Measurements from ENCODE around the gene DENND1A. TPM values are rescaled to one million over a fixed set of nuclear protein-coding genes. Genes with fewer than 3 reads are reported as not detected.

Gene DENND1A
- total RNA-seq, 1 donor from 2014 or later = 48.1 TPM

DNA sequence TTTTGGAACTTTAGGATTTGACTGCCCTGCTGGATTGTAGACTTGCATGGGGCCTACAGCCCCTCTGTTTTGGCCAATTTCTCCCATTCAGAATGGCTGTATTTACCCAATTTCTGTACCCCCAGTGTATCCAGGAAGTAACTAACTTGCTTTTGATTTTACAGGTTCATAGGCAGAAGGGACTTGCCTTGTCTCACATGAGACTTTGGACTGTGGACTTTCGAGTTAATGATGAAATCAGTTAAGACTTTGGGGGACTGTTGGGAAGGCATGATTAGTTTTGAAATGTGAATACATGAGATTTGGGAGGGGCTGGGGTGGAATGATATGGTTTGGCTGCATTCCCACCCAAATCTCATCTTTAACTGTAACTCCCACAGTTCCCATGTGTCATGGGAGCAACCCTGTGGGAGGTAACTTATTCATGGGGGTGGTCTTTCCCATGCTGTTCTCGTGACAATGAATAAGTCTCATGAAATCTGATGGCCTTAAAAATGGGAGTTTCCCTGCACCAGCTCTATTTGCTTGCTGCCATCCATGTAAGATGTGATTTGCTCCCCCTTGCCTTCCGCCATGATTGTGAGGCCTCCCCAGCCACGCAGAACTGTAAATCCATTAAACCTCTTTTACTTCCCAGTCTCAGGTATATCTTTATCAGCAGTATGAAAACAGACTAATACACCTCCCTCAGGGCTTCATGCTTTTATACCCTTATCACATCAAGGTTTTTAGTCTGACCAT, 206.6 kb downstream of the DENND1A start:
- Histone ChIP-seq H3K9me3 (ENCODE audit: low read depth) (peaks cover 24% of the 10 kb centered on the region), H3K4me1 (peaks cover 18% of the 10 kb centered on the region), H3K9ac (no peak overlapping the region), H3K4me2 (no peak overlapping the region), H3K27me3 (no peaks in the 10 kb centered on the region), H4K20me1 (ENCODE audit: low read depth) (peaks cover 3% of the 10 kb centered on the region), H3K27ac (no peak overlapping the region), H3F3A (ENCODE audit: low read depth) (peaks cover 11% of the 10 kb centered on the region), H3K36me3 (peaks cover 4% of the 10 kb centered on the region), H3K4me3 (no peak overlapping the region), H3K79me2 (ENCODE audit: low read depth) (peaks cover 22% of the 10 kb centered on the region), H2AFZ (replicated peaks) (no peak overlapping the region)
- peaks cover 22% of the 10 kb centered on the region for H3K4me1 Mint-ChIP-seq
- no peak overlapping the region for H3K4me3 Mint-ChIP-seq
- H3K27me3 Mint-ChIP-seq (ENCODE audit: insufficient read depth, low read depth) = peaks cover 5% of the 10 kb centered on the region
- peaks cover 40% of the 10 kb centered on the region for H3K9me3 Mint-ChIP-seq
- no peak overlapping the region for H3K27ac Mint-ChIP-seq
- TF ChIP-seq EZH2phosphoT487 (IDR thresholded peaks at IDR 0.05) = no peak
- peaks cover 29% of the 10 kb centered on the region for H3K36me3 Mint-ChIP-seq
- DNase-seq (ENCODE audit: low spot score) = no peak

DNA sequence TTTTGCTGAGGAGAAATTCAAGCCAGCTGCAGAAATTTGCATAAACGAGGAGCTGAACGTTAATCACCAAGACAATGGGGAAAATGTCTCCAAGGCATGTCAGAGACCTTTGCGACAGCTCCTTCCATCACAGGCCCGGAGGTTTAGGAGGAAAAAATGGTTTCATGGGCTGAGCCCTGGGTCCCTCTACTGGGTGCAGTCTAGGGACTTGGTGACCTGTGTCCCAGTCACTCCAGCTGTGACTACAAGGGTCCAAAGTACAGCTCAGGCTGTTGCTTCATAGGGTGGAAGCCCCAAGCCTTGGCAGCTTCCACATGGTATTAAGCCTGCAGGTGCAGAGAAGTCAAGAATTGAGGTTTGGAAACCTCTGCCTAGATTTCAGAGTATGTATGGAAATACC, 207.5 kb downstream of the DENND1A start:
- Mint-ChIP-seq H3K4me3 (no peak overlapping the region), H3K9me3 (peaks cover 40% of the 10 kb centered on the region), H3K4me1 (peaks cover 30% of the 10 kb centered on the region), H3K27ac (no peak overlapping the region), H3K27me3 (ENCODE audit: insufficient read depth, low read depth) (peaks cover 4% of the 10 kb centered on the region), H3K36me3 (peaks cover 29% of the 10 kb centered on the region)
- TF ChIP-seq, protein P1, sequence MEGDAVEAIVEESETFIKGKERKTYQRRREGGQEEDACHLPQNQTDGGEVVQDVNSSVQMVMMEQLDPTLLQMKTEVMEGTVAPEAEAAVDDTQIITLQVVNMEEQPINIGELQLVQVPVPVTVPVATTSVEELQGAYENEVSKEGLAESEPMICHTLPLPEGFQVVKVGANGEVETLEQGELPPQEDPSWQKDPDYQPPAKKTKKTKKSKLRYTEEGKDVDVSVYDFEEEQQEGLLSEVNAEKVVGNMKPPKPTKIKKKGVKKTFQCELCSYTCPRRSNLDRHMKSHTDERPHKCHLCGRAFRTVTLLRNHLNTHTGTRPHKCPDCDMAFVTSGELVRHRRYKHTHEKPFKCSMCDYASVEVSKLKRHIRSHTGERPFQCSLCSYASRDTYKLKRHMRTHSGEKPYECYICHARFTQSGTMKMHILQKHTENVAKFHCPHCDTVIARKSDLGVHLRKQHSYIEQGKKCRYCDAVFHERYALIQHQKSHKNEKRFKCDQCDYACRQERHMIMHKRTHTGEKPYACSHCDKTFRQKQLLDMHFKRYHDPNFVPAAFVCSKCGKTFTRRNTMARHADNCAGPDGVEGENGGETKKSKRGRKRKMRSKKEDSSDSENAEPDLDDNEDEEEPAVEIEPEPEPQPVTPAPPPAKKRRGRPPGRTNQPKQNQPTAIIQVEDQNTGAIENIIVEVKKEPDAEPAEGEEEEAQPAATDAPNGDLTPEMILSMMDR (IDR thresholded peaks at IDR 0.05) = no peak
- TF ChIP-seq EZH2 (IDR thresholded peaks at IDR 0.05) = no peak
- no peak for TF ChIP-seq EZH2phosphoT487 (IDR thresholded peaks at IDR 0.05)
- H3K9ac ChIP-seq = no peak overlapping the region
- peaks cover 4% of the 10 kb centered on the region for H3K36me3 ChIP-seq
- peaks cover 11% of the 10 kb centered on the region for H3F3A ChIP-seq (ENCODE audit: low read depth)
- H3K9me3 ChIP-seq (ENCODE audit: low read depth) = peaks cover 24% of the 10 kb centered on the region
- H3K4me2 ChIP-seq = no peak overlapping the region
- H3K79me2 ChIP-seq (ENCODE audit: low read depth) = peaks cover 30% of the 10 kb centered on the region
- no peak overlapping the region for H3K4me3 ChIP-seq
- no peak overlapping the region for H3K27ac ChIP-seq
- no peak for DNase-seq (ENCODE audit: low spot score)
- peaks cover 18% of the 10 kb centered on the region for H3K4me1 ChIP-seq
- no peak overlapping the region for H2AFZ ChIP-seq (replicated peaks)
- H4K20me1 ChIP-seq (ENCODE audit: low read depth) = peaks cover 3% of the 10 kb centered on the region
- H3K27me3 ChIP-seq = no peaks in the 10 kb centered on the region

DNA sequence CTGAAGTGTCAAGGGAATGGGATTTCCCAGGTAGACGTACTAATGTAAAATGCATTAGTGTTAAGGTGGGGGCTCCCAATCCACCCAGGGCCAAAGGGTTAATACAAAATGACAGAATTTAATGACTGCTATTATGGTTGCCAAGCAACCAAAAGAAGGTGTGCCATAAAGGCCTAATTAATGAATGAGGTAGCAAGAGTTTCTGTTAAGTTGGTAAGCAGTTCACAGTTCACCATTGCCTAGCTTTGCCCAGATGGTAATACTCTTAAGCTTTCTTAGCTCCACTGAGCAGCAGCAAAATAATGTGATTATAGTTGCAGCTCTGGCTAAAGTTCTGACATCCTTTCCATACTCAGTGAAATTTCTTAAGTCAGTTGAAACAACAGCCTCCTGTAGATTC, 211.7 kb downstream of the DENND1A start:
- peaks cover 27% of the 10 kb centered on the region for H3K4me1 Mint-ChIP-seq
- no peak for DNase-seq (ENCODE audit: low spot score)
- H3K4me3 ChIP-seq = no peak overlapping the region
- TF ChIP-seq EZH2phosphoT487 (IDR thresholded peaks at IDR 0.05) (no peak), EZH2 (IDR thresholded peaks at IDR 0.05) (no peak)
- TF ChIP-seq, protein P1 (IDR thresholded peaks at IDR 0.05) = no peak
- H3K4me2 ChIP-seq = no peak overlapping the region
- peaks cover 4% of the 10 kb centered on the region for H3K27me3 Mint-ChIP-seq (ENCODE audit: insufficient read depth, low read depth)
- H3K36me3 Mint-ChIP-seq = peaks cover 22% of the 10 kb centered on the region
- H3F3A ChIP-seq (ENCODE audit: low read depth) = peaks cover 4% of the 10 kb centered on the region
- H3K9ac ChIP-seq = no peak overlapping the region
- peaks cover 29% of the 10 kb centered on the region for H3K9me3 Mint-ChIP-seq
- peaks cover 17% of the 10 kb centered on the region for H3K9me3 ChIP-seq (ENCODE audit: low read depth)
- H4K20me1 ChIP-seq (ENCODE audit: low read depth) = no peaks in the 10 kb centered on the region
- peaks cover 15% of the 10 kb centered on the region for H3K79me2 ChIP-seq (ENCODE audit: low read depth)
- no peak overlapping the region for H3K27ac ChIP-seq
- no peak overlapping the region for H3K4me3 Mint-ChIP-seq
- no peak overlapping the region for H3K27ac Mint-ChIP-seq
- no peaks in the 10 kb centered on the region for H3K27me3 ChIP-seq
- H3K36me3 ChIP-seq = peaks cover 4% of the 10 kb centered on the region
- H2AFZ ChIP-seq (replicated peaks) = no peak overlapping the region
- H3K4me1 ChIP-seq = peaks cover 15% of the 10 kb centered on the region

DNA sequence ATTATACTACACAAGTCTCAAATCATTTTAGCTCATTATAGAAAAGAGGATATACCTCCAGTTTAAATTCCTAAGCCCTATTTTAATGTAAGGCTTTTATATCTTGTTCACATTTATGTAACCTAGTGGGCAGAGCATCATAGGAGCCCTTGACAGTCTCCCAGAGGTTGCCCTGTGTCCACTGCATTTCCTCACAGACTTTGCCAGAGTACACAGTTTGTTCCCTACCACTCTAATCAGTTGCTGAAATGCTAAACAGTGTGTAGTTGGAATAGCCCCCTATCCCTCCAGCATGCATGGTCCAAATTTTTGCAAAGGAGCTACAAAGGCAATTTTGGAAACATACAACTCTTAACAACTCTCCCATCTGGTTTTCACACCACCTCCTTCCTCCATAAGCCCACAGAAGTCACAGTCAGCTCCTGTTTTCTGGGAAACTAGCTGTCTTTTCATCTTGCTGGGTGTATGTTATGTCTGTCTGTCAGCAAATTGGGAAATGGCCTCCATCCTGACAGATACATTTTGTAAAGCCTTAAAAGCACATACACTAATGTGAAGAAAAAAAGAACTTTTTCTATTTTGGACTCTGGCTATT, 212.2 kb downstream of the DENND1A start:
- TF ChIP-seq EZH2phosphoT487 (IDR thresholded peaks at IDR 0.05) (no peak), EZH2 (IDR thresholded peaks at IDR 0.05) (no peak)
- TF ChIP-seq, protein P1 (IDR thresholded peaks at IDR 0.05) = no peak
- Mint-ChIP-seq H3K36me3 (peaks cover 17% of the 10 kb centered on the region), H3K27ac (no peak overlapping the region), H3K9me3 (peaks cover 25% of the 10 kb centered on the region), H3K4me3 (no peak overlapping the region), H3K4me1 (peaks cover 27% of the 10 kb centered on the region), H3K27me3 (ENCODE audit: insufficient read depth, low read depth) (peaks cover 4% of the 10 kb centered on the region)
- Histone ChIP-seq H3K36me3 (peaks cover 4% of the 10 kb centered on the region), H3F3A (ENCODE audit: low read depth) (peaks cover 4% of the 10 kb centered on the region), H3K27ac (no peak overlapping the region), H3K79me2 (ENCODE audit: low read depth) (peaks cover 15% of the 10 kb centered on the region), H3K9ac (no peak overlapping the region), H3K4me3 (no peak overlapping the region), H2AFZ (replicated peaks) (no peak overlapping the region), H3K9me3 (ENCODE audit: low read depth) (peaks cover 12% of the 10 kb centered on the region), H4K20me1 (ENCODE audit: low read depth) (no peaks in the 10 kb centered on the region), H3K4me2 (no peak overlapping the region), H3K27me3 (no peaks in the 10 kb centered on the region), H3K4me1 (peaks cover 15% of the 10 kb centered on the region)
- no peak for DNase-seq (ENCODE audit: low spot score)
